ENCODE results near the gene BLTP3B.

DNA sequence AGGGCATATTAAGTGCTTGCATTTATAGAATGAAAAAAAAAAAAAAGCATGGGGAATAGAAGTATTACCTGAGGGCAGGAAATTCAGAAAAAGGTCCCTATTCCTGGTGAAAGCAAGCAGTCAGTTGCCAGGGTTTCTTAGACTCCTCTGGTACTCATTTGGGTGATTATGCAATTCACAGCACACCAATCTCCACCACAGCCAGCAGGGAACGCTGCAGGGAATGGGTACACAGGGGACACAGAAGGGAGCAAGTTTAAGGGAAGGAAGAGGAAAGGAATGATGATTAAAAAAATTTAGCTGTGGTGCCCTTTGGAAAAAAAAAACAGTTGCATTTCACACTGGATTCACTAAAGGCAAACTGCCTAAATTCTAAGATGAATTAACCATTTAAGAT lies 14.2 kb downstream of the BLTP3B start:
- no peak for TF ChIP-seq EZH2 (IDR thresholded peaks at IDR 0.05; ENCODE audit: borderline replicate concordance, low read depth, low read length, poor library complexity, severe bottlenecking)
- TF ChIP-seq, protein P1, sequence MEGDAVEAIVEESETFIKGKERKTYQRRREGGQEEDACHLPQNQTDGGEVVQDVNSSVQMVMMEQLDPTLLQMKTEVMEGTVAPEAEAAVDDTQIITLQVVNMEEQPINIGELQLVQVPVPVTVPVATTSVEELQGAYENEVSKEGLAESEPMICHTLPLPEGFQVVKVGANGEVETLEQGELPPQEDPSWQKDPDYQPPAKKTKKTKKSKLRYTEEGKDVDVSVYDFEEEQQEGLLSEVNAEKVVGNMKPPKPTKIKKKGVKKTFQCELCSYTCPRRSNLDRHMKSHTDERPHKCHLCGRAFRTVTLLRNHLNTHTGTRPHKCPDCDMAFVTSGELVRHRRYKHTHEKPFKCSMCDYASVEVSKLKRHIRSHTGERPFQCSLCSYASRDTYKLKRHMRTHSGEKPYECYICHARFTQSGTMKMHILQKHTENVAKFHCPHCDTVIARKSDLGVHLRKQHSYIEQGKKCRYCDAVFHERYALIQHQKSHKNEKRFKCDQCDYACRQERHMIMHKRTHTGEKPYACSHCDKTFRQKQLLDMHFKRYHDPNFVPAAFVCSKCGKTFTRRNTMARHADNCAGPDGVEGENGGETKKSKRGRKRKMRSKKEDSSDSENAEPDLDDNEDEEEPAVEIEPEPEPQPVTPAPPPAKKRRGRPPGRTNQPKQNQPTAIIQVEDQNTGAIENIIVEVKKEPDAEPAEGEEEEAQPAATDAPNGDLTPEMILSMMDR (conservative IDR thresholded peaks at IDR 0.05; ENCODE audit: low read depth, low read length) = peak; percentile 70
